ENCODE data around the gene CFAP299.

DNA sequence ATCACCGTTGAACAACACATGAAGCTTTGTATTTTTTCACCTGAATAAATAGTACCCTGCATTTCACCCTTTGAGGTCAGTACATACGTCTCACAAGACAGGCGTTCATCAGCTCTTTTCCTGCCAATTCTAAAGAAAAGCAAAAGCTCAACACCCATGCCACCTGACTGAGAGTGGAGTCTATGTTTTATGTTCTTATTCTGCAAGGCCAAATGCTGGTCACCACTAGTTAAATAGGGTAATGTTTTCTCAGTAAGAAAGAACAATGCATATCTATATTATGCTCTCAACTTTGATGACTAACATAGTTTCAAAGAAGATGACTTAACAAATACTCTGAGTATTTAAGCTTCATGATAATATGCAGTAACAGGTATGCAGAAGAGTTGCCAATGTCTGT lies 358.6 kb downstream of the CFAP299 start:
- TF ChIP-seq CTCF (IDR thresholded peaks at IDR 0.05; ENCODE audit: insufficient read depth, low read depth, low read length) (no peak), EZH2 (IDR thresholded peaks at IDR 0.05; ENCODE audit: insufficient read depth, low read length) (no peak)
